HPDE6-E6E7 (cell line): Measurements from ENCODE around the gene GJD3.

Source experiments
- DNase-seq: peaks from one replicate; pipeline ENCODE4 v3.0.0; 2011; ENCODE audit warnings: missing footprints; ENCODE audit errors: extremely low spot score

Gene GJD3

GRCh38 chr17:40322358-40323315, 41.9 kb downstream of the GJD3 start:
- no peak for DNase-seq

GRCh38 chr17:40321961-40322357, 42.6 kb downstream of the GJD3 start:
- DNase-seq = no peak

- DNase-seq = no peak
Measured at GRCh38 chr17:40321524-40321929, 43.0 kb downstream of the GJD3 start.

GRCh38 chr17:40320756-40321523, 43.6 kb downstream of the GJD3 start:
- DNase-seq = no peak

- no peak for DNase-seq
Measured at GRCh38 chr17:40319651-40320540, 44.6 kb downstream of the GJD3 start.

- no peak for DNase-seq
Measured at GRCh38 chr17:40318830-40319391, 45.6 kb downstream of the GJD3 start.

- peak; percentile 97 for DNase-seq
Measured at GRCh38 chr17:40317880-40318829, 46.4 kb downstream of the GJD3 start.

- no peak for DNase-seq
Measured at GRCh38 chr17:40317345-40317873, 47.1 kb downstream of the GJD3 start.

- DNase-seq = no peak
Measured at GRCh38 chr17:40316571-40317344, 47.8 kb downstream of the GJD3 start.

- DNase-seq = no peak
Measured at GRCh38 chr17:40315678-40316570, 48.6 kb downstream of the GJD3 start.

GRCh38 chr17:40315206-40315605, 49.3 kb downstream of the GJD3 start:
- DNase-seq = no peak

GRCh38 chr17:40314584-40314956, 50.0 kb downstream of the GJD3 start:
- DNase-seq = peak; percentile 89

GRCh38 chr17:40313668-40314583, 50.6 kb downstream of the GJD3 start:
- DNase-seq = no peak
